GM23338 (cell line): ENCODE results near the gene NAPA. TPM values are rescaled to one million over a fixed set of nuclear protein-coding genes. Genes with fewer than 3 reads are reported as not detected.

Experiments used
- ATAC-seq: fragments of 200-7000 bp; cut with Tn5 transposase; 3 replicates; pipeline ENCODE4 v1.9.1; 2020
- DNase-seq: peaks from one replicate; pipeline ENCODE4 v3.0.0-alpha.2; 2015; ENCODE audit warnings: low spot score
- H2AFZ ChIP-seq: fragments of 200-600 bp; sonication (generic); 2 replicates; pipeline ENCODE4 v1.8.0; 2016; ENCODE audit warnings: antibody characterized with exemption, mild to moderate bottlenecking, moderate library complexity
- H3F3A ChIP-seq: fragments of 200-600 bp; sonication (generic); replicated peaks from 2 replicates; pipeline ENCODE4 v1.8.0; 2017; ENCODE audit warnings: antibody characterized with exemption, mixed run types, low read depth
- H3K27ac ChIP-seq: fragments of 200-600 bp; sonication (generic); 2 replicates; pipeline ENCODE4 v1.6.1; 2016; ENCODE audit warnings: low read depth
- H3K27me3 ChIP-seq: fragments of 200-600 bp; sonication (generic); 2 replicates; pipeline ENCODE4 v1.8.0; 2016; ENCODE audit warnings: mild to moderate bottlenecking, mixed run types, moderate library complexity; ENCODE audit not compliant: insufficient read depth
- H3K36me3 ChIP-seq: fragments of 200-600 bp; sonication (generic); 2 replicates; pipeline ENCODE4 v1.8.0; 2016; ENCODE audit warnings: mild to moderate bottlenecking; ENCODE audit not compliant: insufficient read depth
- H3K4me1 ChIP-seq: fragments of 200-600 bp; sonication (generic); 2 replicates; pipeline ENCODE4 v1.8.0; 2016; ENCODE audit warnings: mild to moderate bottlenecking, moderate library complexity; ENCODE audit not compliant: insufficient read depth
- H3K4me2 ChIP-seq: fragments of 200-600 bp; sonication (generic); 2 replicates; pipeline ENCODE4 v1.7.1; 2017; ENCODE audit warnings: mixed run types
- H3K4me3 ChIP-seq: fragments of 200-600 bp; sonication (generic); 2 replicates; pipeline ENCODE4 v1.6.1; 2016; ENCODE audit warnings: mixed run types
- H3K79me2 ChIP-seq: fragments of 200-600 bp; sonication (generic); replicated peaks from 2 replicates; pipeline ENCODE4 v1.8.0; 2017; ENCODE audit warnings: mild to moderate bottlenecking; ENCODE audit not compliant: insufficient read depth
- H3K9me2 ChIP-seq: fragments of 200-600 bp; sonication (generic); 2 replicates; pipeline ENCODE4 v1.8.0; 2017; ENCODE audit not compliant: insufficient read depth
- H4K20me1 ChIP-seq: fragments of 200-600 bp; sonication (generic); replicated peaks from 2 replicates; pipeline ENCODE4 v1.8.0; 2017; ENCODE audit warnings: mild to moderate bottlenecking; ENCODE audit not compliant: insufficient read depth
- H3K27ac Mint-ChIP-seq: 2 replicates; pipeline ENCODE4 v1.8.0; 2020; ENCODE audit warnings: inconsistent platforms, mild to moderate bottlenecking, moderate library complexity, mixed read lengths
- H3K27me3 Mint-ChIP-seq: 3 replicates; pipeline ENCODE4 v1.8.0; 2022; ENCODE audit warnings: low read depth, mild to moderate bottlenecking, moderate library complexity, mixed read lengths, inconsistent platforms; ENCODE audit not compliant: insufficient read depth, poor library complexity
- H3K36me3 Mint-ChIP-seq: 3 replicates; pipeline ENCODE4 v1.8.0; 2021; ENCODE audit warnings: low read depth, mild to moderate bottlenecking, inconsistent platforms, moderate library complexity, mixed read lengths
- H3K4me1 Mint-ChIP-seq: 3 replicates; pipeline ENCODE4 v1.8.0; 2020; ENCODE audit warnings: mild to moderate bottlenecking, inconsistent platforms, mixed read lengths
- H3K4me3 Mint-ChIP-seq: 3 replicates; pipeline ENCODE4 v1.8.0; 2021; ENCODE audit warnings: moderate library complexity, mild to moderate bottlenecking, inconsistent platforms, mixed read lengths
- H3K9me3 Mint-ChIP-seq: 3 replicates; pipeline ENCODE4 v1.8.0; 2020; ENCODE audit warnings: moderate library complexity, mild to moderate bottlenecking, inconsistent platforms, mixed read lengths
- CREB1 ChIP-seq: fragments of 250-450 bp; sonication (Bioruptor Pico); IDR thresholded peaks from 2 replicates; pipeline ENCODE4 v1.5.0; 2020; ENCODE audit warnings: low read depth, mild to moderate bottlenecking, moderate library complexity
- EZH2 ChIP-seq: fragments of 200-600 bp; sonication (generic); IDR thresholded peaks from one replicate; pipeline ENCODE4 v1.8.0; 2017; ENCODE audit warnings: antibody characterized with exemption, mild to moderate bottlenecking, low read depth; ENCODE audit not compliant: unreplicated experiment
- EZH2phosphoT487 ChIP-seq: fragments of 200-600 bp; sonication (generic); IDR thresholded peaks from one replicate; pipeline ENCODE4 v1.8.1; 2018; ENCODE audit warnings: antibody characterized with exemption; ENCODE audit not compliant: unreplicated experiment
- JUNB ChIP-seq: IDR thresholded peaks from one replicate; pipeline ENCODE4 v1.6.1; 2016; ENCODE audit warnings: antibody characterized with exemption; ENCODE audit not compliant: unreplicated experiment
- NANOG ChIP-seq: IDR thresholded peaks from 2 replicates; pipeline ENCODE4 v1.6.1; 2016; ENCODE audit warnings: antibody characterized with exemption, borderline replicate concordance
- POLR2AphosphoS5 ChIP-seq: IDR thresholded peaks from 2 replicates; pipeline ENCODE4 v1.6.1; 2016; ENCODE audit warnings: antibody characterized with exemption, low read depth
- STAT1 ChIP-seq: IDR thresholded peaks from one replicate; pipeline ENCODE4 v1.6.1; 2016; ENCODE audit warnings: antibody characterized with exemption; ENCODE audit not compliant: unreplicated experiment
- ZNF114 ChIP-seq: fragments of 250-450 bp; sonication (Bioruptor Pico); IDR thresholded peaks from 2 replicates; pipeline ENCODE4 v1.5.0; 2020; ENCODE audit warnings: mild to moderate bottlenecking, moderate library complexity
- ZNF331 ChIP-seq: fragments of 250-450 bp; sonication (Bioruptor Pico); IDR thresholded peaks from 2 replicates; pipeline ENCODE4 v1.5.0; 2020; ENCODE audit warnings: low read depth, mild to moderate bottlenecking, moderate library complexity
- polyA plus RNA-seq: library from polyadenylated mRNA; unstranded; fragments of >200 nt; fragmentation: Nextera tagmentation; extraction: Ambion mirVana; gene quantifications from 2 replicates; pipeline ENCODE4 v1.2.1, GENCODE V29; 2016
- total RNA-seq: library from RNA; depleted of rRNA; stranded (reverse); fragments of >200 nt; shearing (Covaris generic); gene quantifications from 2 replicates; pipeline ENCODE4 v1.2.3, GENCODE V29; 2014
- TF ChIP-seq, protein P1 (sequence below): IDR thresholded peaks from one replicate; pipeline ENCODE4 v1.6.1; 2018; ENCODE audit warnings: antibody characterized with exemption; ENCODE audit not compliant: unreplicated experiment
- TF ChIP-seq, protein P2 (sequence below): fragments of 250-450 bp; sonication (Bioruptor Pico); IDR thresholded peaks from 2 replicates; pipeline ENCODE4 v1.5.0; 2020; ENCODE audit warnings: mild to moderate bottlenecking, moderate library complexity
- TF ChIP-seq, protein P3 (sequence below), 2 experiments: fragments of 200-600 bp in 1 of 2; sonication (generic) in 1 of 2; conservative IDR thresholded peaks; 2 replicates each; pipeline versions ENCODE4 v1.5.1 to v1.6.1; 2016 to 2017; ENCODE audit warnings: antibody characterized with exemption in 2 of 2, low read depth in 2 of 2, mild to moderate bottlenecking in 2 of 2, moderate library complexity in 1 of 2
- TF ChIP-seq, protein P4 (sequence below): IDR thresholded peaks from 2 replicates; pipeline ENCODE4 v1.6.1; 2016; ENCODE audit warnings: antibody characterized with exemption

NAPA gene
- total and polyA plus RNA-seq, 2 experiments from 2014 or later, result 52.0 to 72.1 TPM

DNA sequence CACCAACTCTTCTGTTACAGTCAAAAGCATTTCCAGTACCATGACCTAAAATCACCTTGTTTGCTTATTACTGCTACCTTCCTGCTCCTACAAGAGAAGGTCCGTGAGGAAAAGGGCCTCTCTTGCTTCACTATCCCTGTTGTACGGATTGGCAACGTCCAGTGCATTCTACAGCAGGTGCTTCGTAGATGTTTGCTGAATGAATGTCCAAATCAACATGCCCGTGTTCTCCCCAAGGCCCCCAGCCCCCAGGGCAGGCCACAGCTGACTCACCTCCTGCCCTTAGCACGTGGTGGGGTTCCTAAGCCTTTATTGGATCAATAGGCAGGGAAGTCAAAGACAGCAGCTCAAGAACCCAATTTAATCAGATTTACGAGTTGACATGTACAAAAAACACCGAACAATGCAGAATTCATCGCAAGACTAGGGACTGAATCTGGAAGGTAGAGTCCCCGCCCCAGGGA lies 5.5 kb upstream of the NAPA start:
- DNase-seq (no peak), ATAC-seq (no peak)
- Histone ChIP-seq H3K27ac (no peak overlapping the region), H3K27me3 (no peaks in the 10 kb centered on the region), H3K4me2 (no peak overlapping the region), H3K9me2 (no peaks in the 10 kb centered on the region), H3K4me1 (peaks cover 9% of the 10 kb centered on the region; the same call in 1 of the 2 replicates), H2AFZ (peak overlapping the region; percentile 86; the same call in 1 of the 2 replicates), H3K36me3 (no peaks in the 10 kb centered on the region), H3K4me3 (no peak overlapping the region), H3K79me2 (no peaks in the 10 kb centered on the region), H3F3A (no peaks in the 10 kb centered on the region; the same call in 1 of the 2 replicates), H4K20me1 (no peaks in the 10 kb centered on the region)
- Mint-ChIP-seq H3K4me3 (no peak overlapping the region), H3K36me3 (no peaks in the 10 kb centered on the region), H3K9me3 (no peaks in the 10 kb centered on the region), H3K27me3 (peaks cover 13% of the 10 kb centered on the region), H3K4me1 (peaks cover 9% of the 10 kb centered on the region; the same call in 2 of the 3 replicates), H3K27ac (no peak overlapping the region)
- TF ChIP-seq ZNF114 (CRISPR knock-in tag) (no peak), CREB1 (CRISPR knock-in tag) (no peak), EZH2phosphoT487 (no peak), JUNB (no peak), STAT1 (no peak), POLR2AphosphoS5 (no peak), EZH2 (no peak), ZNF331 (no peak), NANOG (no peak)
- TF ChIP-seq, protein P1, sequence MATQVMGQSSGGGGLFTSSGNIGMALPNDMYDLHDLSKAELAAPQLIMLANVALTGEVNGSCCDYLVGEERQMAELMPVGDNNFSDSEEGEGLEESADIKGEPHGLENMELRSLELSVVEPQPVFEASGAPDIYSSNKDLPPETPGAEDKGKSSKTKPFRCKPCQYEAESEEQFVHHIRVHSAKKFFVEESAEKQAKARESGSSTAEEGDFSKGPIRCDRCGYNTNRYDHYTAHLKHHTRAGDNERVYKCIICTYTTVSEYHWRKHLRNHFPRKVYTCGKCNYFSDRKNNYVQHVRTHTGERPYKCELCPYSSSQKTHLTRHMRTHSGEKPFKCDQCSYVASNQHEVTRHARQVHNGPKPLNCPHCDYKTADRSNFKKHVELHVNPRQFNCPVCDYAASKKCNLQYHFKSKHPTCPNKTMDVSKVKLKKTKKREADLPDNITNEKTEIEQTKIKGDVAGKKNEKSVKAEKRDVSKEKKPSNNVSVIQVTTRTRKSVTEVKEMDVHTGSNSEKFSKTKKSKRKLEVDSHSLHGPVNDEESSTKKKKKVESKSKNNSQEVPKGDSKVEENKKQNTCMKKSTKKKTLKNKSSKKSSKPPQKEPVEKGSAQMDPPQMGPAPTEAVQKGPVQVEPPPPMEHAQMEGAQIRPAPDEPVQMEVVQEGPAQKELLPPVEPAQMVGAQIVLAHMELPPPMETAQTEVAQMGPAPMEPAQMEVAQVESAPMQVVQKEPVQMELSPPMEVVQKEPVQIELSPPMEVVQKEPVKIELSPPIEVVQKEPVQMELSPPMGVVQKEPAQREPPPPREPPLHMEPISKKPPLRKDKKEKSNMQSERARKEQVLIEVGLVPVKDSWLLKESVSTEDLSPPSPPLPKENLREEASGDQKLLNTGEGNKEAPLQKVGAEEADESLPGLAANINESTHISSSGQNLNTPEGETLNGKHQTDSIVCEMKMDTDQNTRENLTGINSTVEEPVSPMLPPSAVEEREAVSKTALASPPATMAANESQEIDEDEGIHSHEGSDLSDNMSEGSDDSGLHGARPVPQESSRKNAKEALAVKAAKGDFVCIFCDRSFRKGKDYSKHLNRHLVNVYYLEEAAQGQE, result no peak
- TF ChIP-seq, protein P2, sequence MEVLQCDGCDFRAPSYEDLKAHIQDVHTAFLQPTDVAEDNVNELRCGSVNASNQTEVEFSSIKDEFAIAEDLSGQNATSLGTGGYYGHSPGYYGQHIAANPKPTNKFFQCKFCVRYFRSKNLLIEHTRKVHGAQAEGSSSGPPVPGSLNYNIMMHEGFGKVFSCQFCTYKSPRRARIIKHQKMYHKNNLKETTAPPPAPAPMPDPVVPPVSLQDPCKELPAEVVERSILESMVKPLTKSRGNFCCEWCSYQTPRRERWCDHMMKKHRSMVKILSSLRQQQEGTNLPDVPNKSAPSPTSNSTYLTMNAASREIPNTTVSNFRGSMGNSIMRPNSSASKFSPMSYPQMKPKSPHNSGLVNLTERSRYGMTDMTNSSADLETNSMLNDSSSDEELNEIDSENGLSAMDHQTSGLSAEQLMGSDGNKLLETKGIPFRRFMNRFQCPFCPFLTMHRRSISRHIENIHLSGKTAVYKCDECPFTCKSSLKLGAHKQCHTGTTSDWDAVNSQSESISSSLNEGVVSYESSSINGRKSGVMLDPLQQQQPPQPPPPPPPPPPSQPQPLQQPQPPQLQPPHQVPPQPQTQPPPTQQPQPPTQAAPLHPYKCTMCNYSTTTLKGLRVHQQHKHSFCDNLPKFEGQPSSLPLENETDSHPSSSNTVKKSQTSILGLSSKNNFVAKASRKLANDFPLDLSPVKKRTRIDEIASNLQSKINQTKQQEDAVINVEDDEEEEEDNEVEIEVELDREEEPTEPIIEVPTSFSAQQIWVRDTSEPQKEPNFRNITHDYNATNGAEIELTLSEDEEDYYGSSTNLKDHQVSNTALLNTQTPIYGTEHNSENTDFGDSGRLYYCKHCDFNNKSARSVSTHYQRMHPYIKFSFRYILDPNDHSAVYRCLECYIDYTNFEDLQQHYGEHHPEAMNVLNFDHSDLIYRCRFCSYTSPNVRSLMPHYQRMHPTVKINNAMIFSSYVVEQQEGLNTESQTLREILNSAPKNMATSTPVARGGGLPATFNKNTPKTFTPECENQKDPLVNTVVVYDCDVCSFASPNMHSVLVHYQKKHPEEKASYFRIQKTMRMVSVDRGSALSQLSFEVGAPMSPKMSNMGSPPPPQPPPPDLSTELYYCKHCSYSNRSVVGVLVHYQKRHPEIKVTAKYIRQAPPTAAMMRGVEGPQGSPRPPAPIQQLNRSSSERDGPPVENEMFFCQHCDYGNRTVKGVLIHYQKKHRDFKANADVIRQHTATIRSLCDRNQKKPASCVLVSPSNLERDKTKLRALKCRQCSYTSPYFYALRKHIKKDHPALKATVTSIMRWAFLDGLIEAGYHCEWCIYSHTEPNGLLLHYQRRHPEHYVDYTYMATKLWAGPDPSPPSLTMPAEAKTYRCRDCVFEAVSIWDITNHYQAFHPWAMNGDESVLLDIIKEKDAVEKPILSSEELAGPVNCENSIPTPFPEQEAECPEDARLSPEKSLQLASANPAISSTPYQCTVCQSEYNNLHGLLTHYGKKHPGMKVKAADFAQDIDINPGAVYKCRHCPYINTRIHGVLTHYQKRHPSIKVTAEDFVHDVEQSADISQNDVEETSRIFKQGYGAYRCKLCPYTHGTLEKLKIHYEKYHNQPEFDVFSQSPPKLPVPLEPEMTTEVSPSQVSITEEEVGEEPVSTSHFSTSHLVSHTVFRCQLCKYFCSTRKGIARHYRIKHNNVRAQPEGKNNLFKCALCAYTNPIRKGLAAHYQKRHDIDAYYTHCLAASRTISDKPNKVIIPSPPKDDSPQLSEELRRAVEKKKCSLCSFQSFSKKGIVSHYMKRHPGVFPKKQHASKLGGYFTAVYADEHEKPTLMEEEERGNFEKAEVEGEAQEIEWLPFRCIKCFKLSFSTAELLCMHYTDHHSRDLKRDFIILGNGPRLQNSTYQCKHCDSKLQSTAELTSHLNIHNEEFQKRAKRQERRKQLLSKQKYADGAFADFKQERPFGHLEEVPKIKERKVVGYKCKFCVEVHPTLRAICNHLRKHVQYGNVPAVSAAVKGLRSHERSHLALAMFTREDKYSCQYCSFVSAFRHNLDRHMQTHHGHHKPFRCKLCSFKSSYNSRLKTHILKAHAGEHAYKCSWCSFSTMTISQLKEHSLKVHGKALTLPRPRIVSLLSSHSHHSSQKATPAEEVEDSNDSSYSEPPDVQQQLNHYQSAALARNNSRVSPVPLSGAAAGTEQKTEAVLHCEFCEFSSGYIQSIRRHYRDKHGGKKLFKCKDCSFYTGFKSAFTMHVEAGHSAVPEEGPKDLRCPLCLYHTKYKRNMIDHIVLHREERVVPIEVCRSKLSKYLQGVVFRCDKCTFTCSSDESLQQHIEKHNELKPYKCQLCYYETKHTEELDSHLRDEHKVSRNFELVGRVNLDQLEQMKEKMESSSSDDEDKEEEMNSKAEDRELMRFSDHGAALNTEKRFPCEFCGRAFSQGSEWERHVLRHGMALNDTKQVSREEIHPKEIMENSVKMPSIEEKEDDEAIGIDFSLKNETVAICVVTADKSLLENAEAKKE (CRISPR knock-in tag), result no peak
- TF ChIP-seq, protein P3, sequence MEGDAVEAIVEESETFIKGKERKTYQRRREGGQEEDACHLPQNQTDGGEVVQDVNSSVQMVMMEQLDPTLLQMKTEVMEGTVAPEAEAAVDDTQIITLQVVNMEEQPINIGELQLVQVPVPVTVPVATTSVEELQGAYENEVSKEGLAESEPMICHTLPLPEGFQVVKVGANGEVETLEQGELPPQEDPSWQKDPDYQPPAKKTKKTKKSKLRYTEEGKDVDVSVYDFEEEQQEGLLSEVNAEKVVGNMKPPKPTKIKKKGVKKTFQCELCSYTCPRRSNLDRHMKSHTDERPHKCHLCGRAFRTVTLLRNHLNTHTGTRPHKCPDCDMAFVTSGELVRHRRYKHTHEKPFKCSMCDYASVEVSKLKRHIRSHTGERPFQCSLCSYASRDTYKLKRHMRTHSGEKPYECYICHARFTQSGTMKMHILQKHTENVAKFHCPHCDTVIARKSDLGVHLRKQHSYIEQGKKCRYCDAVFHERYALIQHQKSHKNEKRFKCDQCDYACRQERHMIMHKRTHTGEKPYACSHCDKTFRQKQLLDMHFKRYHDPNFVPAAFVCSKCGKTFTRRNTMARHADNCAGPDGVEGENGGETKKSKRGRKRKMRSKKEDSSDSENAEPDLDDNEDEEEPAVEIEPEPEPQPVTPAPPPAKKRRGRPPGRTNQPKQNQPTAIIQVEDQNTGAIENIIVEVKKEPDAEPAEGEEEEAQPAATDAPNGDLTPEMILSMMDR (conservative IDR thresholded peaks at IDR 0.05; ENCODE audit: low read depth in 2 of 2), result no peak
- TF ChIP-seq, protein P4, sequence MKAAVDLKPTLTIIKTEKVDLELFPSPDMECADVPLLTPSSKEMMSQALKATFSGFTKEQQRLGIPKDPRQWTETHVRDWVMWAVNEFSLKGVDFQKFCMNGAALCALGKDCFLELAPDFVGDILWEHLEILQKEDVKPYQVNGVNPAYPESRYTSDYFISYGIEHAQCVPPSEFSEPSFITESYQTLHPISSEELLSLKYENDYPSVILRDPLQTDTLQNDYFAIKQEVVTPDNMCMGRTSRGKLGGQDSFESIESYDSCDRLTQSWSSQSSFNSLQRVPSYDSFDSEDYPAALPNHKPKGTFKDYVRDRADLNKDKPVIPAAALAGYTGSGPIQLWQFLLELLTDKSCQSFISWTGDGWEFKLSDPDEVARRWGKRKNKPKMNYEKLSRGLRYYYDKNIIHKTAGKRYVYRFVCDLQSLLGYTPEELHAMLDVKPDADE, result no peak
